HG02610 (cell line): Measurements from ENCODE around the gene TSEN15.

Experiments
- ATAC-seq: cut with Tn5 transposase; IDR thresholded peaks from one replicate; pipeline ENCODE4 v1.9.1; 2021; ENCODE audit warnings: mild to moderate bottlenecking, moderate library complexity; ENCODE audit not compliant: unreplicated experiment

TSEN15 gene

DNA sequence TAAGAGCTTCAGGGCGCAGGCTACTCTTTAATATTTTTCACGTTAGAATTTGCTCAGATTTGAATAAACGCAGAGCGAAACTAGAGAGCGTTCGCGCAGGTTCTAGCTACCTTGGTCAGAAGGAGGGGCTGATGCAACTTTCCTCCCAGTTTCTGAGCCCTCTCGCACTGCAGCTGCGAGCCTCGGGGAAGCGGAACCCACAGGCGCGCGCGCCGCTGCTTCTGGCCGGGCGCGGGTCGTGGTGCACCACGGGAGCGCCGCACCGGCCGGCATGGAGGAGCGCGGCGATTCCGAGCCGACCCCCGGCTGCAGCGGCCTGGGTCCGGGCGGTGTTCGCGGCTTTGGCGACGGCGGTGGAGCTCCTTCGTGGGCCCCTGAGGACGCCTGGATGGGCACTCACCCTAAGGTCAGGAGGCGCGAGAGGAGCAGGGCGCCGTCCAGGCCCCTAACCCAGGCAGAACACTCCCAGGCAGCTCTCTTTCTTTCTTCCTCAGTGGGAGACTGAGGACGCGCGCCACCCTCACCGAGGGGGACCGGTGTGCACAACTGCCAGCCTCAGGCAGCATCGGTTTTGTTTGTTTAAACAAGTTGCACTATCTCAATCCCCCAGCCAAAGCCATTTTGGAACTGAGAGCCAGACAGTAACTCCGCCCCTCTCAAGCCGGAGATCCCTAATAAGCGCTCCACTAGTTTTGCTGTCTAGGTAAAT, at the start of gene TSEN15:
Gene TSEN15 (plus strand): TSS at position 246 of the 709 bp plus-strand sequence. CDS start 26 bp downstream, at position 272.
- peak; percentile 98 for ATAC-seq

DNA sequence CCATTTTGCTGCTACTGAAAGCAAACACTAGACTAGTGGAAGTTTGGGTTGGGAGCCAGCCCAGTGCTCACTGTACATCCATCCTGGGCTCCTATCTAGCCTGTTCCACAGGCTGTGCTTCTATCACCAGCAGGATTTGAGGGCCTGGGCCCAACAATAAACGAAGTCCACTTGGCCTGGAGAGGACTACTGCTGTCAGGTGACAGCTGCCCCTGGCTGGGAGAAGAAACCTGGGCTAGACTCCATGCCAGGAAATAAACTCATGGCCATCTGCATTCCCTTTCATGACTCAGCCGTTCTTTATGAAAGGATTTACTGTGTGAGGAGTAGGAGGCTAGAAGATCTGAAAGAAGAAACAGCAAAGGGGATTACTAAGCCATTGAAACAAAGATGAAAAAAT, 49.5 kb upstream of the TSEN15 start:
- no peak for ATAC-seq

DNA sequence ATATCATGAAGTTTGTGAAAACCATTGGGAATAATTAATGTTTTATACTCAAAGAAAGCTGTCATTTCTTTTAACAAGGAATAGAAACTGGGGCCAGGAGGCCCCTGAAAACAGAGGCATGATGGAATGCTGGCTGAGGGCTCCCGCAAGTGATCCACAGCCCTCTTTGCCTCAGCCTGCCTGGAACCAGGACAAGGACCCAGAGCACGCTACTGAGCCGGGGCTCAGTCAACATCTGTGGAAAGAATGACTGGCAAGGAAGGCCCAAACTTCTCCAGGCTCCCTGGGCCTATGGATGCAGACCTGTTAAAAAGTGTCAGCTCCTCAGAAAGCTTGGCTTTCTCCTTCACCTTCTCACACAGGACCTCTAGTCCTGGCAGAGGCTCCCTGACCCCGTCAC, 46.6 kb upstream of the TSEN15 start:
- ATAC-seq, result no peak

DNA sequence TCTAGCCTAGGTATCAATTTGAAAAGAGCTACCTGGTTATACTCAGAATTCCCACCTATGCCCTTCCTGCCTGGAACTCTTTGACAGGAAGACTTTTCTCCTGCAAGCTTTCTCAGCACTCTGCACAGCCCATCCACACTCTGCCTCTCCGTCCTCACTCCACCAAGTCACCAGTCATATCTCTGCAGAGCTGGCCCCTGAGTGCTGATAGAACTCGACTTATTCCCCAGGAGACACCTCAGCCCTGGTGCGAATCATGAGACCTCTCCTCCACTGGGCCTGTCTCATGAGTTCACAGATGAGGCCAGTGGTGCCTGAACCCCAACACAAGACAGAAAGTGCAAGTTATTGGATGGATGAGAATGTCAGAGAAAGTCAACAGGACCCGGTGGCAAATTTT, 46.0 kb upstream of the TSEN15 start:
- no peak for ATAC-seq

DNA sequence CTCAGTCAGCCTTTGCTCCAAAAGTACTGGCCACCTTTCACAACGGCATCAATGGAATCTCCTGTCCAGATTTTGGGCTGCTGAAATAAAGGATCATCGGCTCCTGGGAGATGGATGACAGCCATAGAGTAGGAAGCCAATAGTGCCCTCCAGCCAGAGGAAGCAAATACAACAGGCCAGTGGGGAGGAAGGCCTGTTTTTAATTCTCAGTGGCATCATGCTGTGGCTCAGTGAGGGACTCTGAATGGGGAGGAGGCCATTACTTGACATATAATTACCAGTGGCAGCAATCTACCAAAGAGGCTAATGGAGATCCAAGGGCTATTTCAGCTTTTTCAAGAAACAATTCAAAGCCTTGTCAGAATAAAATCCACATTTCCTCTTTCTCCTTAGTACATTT, 40.7 kb upstream of the TSEN15 start:
- ATAC-seq, result no peak

DNA sequence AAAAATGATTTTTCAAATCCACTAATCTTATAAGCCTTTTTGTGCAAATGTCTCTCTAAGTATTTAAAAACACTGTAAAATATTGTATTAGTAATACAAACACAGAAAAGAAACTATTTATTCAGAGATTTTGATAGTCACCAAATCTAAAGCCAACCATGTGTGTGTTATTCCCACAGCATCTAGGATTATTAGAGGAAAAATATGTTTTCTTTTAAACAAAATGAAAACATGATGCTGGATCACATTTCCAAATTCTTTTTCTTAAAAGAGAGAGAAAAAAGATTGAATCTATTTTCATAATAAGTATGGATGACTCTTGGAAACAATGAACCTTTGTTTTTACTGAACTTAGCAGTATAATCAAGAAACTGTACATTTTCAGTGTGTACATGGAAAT, 39.3 kb upstream of the TSEN15 start:
- no peak for ATAC-seq

DNA sequence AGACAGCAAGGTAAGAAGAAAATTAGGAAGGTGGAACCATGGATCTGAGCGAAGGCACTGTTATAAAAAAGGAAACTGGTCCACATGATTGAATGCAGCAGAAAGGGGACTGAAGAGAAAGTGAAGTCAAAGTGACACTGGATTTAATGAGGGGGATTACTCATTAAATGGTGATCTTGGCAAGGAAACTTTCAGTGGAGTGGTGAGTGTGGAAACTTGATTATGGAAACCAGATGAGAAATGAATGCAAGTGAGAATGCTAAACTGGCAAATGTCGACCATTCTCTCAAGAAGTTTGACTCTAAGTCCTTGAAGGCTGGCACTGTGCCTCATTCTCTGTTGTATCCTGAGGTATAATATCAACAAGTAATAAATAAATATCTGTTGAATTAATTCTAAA, 37.3 kb upstream of the TSEN15 start:
- no peak for ATAC-seq

DNA sequence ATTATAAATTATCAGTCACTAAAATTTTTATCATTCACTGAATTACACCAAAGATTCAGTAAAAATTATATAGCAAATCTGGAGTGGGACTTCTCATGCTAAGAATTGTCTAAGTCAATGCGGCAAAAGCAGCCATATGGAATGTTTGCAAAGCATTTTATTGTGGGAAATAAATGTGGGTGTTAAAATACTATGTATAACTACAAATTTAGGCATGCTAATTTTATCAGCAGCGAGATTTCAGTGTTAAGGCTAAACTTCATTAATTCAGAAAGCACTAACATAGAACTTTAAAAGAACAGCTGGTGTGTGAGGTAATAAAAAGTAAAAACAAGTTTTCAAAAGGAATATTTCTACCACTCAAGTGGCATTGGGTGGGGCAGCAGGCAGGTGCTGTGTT, 35.4 kb upstream of the TSEN15 start:
- no peak for ATAC-seq

DNA sequence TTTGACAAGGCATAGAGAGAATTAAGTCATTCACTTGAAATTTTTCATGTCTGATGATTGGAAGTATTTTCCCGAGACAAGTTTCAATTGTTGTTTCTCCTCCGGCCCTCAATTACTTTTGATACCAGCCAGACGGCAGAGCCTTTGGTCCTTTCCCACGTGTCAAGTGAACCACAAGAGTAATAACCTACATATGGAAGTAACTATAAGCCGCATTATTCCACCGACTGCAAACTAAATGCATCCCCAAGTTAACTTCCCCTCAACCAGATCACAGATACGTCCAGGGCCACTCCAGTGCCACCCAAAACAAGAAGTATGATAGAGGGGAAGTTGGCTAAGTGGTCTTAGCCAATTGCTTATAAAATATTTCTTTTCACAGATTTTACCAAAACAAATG, 34.2 kb upstream of the TSEN15 start:
- ATAC-seq, result no peak

DNA sequence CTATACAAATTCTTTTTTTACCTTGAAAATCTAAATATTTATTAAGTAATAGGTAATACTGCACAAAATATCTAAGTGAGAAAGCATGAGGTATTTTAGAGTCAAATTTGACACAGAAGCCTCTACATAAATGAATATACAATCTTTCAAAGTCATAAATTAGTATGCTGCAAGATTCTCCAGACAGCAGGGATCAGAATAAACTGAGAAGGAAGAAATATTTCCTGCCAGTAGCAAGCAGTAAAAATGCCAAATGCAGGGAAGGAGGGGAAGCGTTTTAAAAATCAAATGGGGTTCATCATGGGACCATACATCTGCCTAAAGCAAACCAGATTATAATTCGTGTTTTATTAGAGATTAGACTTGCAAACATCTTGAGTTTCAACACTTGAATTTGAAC, 32.9 kb upstream of the TSEN15 start:
- no peak for ATAC-seq

DNA sequence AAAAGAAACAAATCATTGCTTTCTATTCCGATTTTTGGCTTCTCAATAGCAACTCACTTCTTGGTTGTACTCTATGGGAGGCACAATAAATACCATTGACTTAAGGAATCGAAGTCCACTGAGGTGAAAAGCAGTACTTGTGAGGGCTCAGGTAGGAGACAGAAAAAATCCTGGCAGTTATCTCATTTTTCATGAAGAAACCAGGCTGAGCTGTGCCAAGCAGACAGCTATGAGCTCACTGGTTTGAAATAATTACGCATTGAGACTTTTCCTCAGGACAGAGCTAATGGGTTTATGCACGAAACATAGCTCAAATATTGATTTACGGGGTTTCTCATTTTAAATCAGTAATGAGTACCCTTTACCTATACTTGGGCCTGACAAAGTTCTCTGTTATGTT, 32.5 kb upstream of the TSEN15 start:
- no peak for ATAC-seq

DNA sequence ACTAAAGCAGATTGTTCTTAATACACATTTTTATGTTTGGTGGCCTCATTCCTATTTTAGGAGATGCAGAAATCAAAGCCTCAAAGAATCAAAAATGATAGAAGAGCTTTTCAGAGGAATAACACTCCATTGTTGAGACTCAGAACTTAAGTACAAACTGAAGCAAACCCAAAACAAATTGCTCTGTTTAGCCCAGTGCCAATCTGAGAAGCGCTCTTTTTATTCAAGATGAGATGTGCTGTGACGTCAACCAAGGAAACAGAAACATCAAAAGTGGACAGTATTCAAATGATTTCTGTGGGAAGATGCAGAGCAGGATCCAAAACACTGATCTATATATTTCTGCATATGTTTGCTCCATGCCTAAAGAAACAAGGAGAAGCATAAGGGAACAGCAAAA, 32.0 kb upstream of the TSEN15 start:
- no peak for ATAC-seq

DNA sequence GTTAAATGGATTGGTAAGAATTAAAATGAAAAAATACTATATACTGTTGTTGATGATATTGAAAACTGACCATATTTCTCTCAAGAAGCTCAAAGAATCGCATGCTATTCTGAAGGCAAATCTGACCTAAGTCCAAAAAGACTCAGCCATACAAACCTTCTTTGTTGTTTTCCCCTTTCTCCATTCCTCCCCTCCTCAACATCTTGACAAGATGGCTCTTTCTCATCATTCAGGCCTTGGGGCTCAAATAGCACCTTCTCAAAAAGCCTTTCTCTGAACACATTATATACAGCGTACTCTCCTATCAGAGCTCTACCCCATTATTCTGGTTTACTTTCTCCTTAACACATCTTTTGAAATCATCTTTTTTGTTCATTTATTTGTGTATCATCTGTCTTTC, 31.2 kb upstream of the TSEN15 start:
- ATAC-seq, result no peak

DNA sequence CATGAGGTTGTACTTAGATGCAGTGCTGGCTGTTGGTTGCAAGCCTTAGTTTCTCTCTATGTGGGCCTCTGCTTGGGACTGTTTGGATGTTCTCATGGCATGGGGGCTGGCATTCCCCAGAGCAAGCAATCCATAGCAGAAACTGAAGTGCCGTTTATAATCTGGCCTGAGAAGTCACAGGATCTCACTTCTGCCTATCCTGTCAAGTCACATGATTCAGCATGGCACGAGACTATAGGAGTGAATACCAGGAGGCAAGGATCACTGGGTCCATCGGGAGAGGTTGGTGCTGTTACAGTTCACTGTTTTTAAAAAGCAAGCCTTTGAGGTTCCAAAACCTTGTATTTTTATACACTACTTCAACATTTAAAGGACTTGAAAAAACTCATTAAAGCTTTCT, 30.7 kb upstream of the TSEN15 start:
- ATAC-seq, result no peak

DNA sequence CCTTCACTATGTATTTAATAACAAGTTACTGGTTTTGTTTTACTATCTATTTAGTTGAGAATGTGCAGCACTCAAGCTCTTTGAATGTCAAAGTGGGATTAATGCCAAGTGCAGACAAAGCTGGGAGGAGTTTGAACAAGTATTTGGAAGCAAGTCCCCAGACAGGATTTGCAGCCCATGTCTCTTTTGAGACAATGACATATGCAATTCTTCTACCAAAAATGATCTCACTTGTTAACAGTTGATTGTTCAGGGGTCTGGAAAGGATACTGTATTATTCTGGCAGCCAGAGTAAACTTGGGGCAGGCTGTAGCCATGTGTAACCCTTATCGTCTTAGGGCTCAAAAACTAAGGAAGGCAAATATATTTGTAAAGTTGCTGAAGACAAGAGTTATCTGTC, 29.8 kb upstream of the TSEN15 start:
- ATAC-seq, result no peak

DNA sequence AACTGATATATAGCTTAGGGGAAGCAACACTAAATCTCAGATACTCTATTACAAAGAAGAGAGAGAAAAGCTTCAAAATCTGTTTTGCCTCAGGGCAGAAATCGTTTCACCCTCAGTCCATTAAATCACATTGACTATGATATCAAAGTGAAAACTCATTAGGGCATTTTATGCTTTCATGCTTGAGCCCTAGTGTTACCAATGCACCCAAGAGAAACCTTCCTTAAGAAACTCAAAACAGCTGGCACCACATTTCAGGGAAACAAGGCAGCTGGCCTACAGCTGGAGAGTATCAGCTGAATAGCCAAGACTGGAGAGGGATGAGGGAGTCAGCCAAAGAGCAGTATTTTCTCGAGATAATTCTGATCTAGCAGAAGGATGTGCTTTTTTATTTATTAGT, 28.9 kb upstream of the TSEN15 start:
- no peak for ATAC-seq

DNA sequence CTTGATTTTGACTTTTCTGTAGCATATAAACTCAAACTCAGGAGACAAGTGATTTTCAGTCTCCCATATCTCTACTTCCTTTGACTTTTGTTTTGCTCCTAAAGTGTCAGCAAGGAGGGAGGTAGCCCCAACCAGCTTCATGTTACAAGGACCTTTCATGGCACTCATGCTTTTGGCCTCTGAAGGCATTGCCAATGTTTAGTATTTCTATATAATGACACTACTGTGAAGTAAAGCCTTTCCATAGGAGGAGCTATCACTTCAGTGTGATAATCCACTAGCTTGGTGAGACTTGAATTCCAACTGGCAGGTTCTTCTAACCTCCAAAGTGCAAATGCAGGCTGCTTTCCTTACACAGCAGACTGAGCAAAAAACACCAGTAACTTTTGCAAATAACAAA, 28.4 kb upstream of the TSEN15 start:
- ATAC-seq, result no peak

DNA sequence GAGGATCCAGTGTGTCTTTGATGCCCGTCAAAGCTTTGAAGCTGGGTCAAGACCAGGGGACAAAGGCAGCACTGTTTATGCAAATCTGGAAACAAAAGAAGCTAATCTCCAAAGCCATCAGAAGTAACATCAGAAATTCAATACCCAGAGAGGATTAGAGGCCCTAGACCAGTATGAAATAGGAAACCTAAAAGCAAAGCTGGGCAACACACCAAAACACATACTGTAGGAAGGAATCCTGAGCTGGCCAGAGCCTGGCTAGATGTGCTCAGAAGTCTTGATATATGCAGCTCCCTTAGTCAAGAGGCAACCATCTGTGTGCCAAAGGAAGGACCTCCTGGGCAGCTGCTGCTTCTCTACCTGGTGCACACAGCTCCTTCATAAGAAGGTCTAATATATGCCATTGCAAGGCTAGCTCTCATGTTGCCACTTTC, 26.3 kb upstream of the TSEN15 start:
- no peak for ATAC-seq

DNA sequence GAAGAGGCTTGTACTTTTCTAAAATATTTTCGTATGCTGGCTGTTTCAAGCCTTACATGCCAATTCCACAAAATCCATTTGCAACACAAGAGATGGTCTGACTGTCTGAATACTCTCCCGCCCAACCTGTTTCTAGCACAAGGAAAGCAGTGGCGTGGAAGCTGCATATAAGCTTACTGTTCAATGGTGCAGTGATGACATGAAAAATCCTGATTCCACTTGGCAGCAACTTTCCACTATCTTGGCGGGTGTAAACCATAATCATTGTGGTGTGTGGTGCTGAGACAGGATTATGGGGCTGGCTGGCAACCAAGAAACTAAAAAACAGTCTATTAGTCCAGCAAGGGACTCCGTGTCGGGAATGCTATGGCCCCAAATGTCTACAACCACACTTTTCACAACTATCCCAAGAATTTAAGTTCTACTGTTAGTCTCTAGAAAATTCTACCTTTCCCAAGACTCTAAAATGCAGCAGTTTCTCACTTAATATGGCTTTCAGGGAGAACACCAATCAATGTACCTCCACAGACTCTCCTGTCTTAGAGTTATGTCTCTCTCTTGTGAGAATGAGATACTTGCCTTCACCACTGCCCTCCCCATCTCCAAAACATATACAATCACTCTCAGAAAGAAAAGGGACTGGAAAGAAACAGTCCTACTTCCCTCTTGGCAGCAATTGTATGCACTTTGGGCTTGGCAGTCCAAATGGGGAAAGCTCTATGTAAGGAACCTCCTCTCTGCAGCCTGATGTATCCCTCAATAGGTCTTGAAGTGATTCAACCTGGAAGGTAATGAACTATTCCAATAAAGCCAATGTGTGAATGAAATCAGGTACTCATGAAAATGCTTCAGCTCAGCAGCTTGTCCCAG, 23.5 kb upstream of the TSEN15 start:
- no peak for ATAC-seq

DNA sequence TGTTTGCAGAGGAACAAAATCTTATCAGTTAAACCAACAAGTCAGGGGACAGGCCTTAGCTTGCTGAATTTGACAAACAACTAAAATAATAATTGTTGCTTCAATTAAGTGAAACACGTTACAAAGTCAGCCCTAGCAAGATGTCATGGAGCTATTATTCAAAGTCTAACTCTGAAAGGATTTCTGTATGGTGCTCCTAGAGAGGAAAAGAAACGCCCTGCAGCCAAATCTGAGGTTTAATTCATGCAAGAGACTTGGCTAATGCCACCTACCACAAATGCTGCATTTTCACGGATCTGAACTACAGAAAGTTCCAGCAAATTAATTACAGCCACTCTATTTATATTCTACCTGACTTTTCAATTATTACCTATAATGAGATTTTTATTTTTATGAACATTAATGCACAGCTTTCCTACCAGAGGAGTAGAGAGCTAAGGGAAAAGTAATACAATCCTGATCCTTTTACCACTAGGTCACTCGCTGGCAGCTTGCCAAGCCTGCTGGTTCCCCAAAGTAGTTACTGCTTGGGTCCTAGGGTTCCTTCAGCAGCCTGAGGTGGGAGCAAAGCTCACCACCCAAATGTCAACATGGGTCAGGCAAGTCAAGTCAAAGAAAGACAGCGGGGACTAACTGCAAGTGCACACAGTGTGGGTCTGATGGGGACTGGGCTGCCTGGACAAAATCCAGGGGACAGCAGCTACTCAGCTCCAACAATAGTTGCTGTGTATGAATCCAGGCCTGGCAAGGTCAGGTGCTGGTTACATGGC, 22.5 kb upstream of the TSEN15 start:
- no peak for ATAC-seq

DNA sequence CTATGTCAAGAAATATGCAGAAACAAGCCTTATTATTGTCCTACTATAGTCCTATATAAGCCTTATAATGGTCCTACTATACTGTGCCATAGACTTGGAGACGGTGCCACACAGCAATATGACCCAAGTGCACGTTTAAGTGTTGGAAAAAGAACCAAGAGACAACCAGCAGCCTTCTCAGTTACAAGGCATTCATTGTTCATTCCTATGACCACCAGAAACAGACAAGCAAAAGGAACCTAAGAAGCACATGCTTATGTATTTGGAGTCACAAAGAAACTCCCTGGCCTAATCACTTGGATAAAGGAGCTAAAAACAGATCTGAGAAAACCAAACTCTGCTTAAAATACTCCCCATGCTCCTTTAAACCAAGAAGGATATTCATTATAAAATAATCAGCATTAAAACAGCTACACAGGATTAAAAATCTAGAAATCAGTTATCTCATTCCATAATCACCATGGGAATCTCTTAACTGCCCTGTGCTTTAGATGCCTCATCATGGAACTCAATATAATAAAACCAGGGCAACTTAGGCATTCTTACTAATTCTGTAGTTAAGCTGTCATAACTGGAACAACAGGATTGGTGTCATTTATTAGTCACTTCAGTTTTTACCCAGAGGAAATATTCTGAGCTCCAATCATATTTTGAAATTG, 21.0 kb upstream of the TSEN15 start:
- no peak for ATAC-seq
